BLaER1 (cell line): Measurements from ENCODE around the gene BANP.
"Not testable (repeated sequence)": the region's sequence is repeated elsewhere in the genome, so short reads cannot be mapped to it uniquely, and the experiment has no call there.

Experiments
- H3K27ac ChIP-seq: shearing (Covaris generic); formaldehyde crosslinking; 2 replicates; pipeline ENCODE4 v1.8.1; 2022
- H3K27me3 ChIP-seq: shearing (Covaris generic); formaldehyde crosslinking; 2 replicates; pipeline ENCODE4 v1.8.1; 2022
- H3K36me3 ChIP-seq: shearing (Covaris generic); formaldehyde crosslinking; 2 replicates; pipeline ENCODE4 v1.8.1; 2022
- H3K4me1 ChIP-seq: shearing (Covaris generic); formaldehyde crosslinking; 2 replicates; pipeline ENCODE4 v1.8.1; 2022
- H3K4me2 ChIP-seq: shearing (Covaris generic); formaldehyde crosslinking; 2 replicates; pipeline ENCODE4 v1.8.1; 2022
- H3K4me3 ChIP-seq: shearing (Covaris generic); formaldehyde crosslinking; 2 replicates; pipeline ENCODE4 v1.8.1; 2022
- H3K9ac ChIP-seq: shearing (Covaris generic); formaldehyde crosslinking; 2 replicates; pipeline ENCODE4 v1.8.1; 2022
- H3K9me3 ChIP-seq: shearing (Covaris generic); formaldehyde crosslinking; 2 replicates; pipeline ENCODE4 v1.8.1; 2022
- H4K20me1 ChIP-seq: shearing (Covaris generic); formaldehyde crosslinking; 2 replicates; pipeline ENCODE4 v1.8.1; 2022
- Cebpa-rat ChIP-seq: shearing (Covaris generic); IDR thresholded peaks from 2 replicates; pipeline ENCODE4 v1.8.1; 2022

Gene BANP

DNA sequence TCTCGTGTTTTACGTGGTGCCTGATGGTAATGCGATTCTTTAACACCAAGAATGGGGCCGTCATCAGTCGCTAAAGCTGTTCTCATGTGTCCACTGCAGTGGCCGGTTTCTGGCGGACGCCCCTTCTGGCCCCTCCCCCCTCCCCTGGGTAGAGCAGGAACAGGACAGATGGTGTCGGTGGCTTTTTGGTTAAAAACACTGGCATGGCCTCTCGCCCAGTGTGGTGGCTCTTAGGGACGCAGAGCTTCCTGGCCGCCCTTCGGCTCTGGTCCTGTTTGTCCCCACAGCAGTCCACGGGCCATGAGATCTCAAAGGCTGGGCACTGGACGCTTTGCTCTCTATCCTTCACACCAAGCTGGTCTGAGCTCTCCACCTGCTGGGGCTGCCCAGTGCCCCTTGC is 151.8 kb downstream of the BANP start:
- no peak overlapping the region for H3K4me2 ChIP-seq
- H3K27me3 ChIP-seq: no peaks in the 10 kb centered on the region
- no peak overlapping the region for H3K27ac ChIP-seq
- H3K9me3 ChIP-seq: no peaks in the 10 kb centered on the region
- no peak overlapping the region for H3K4me3 ChIP-seq
- peaks cover 16% of the 10 kb centered on the region for H3K4me1 ChIP-seq
- no peak for TF ChIP-seq Cebpa-rat
- H4K20me1 ChIP-seq: no peaks in the 10 kb centered on the region
- no peak overlapping the region for H3K9ac ChIP-seq
- H3K36me3 ChIP-seq: no peaks in the 10 kb centered on the region

GRCh38 chr16:88103581-88104188 is 152.5 kb downstream of the BANP start:
- no peak for TF ChIP-seq Cebpa-rat
- no peaks in the 10 kb centered on the region for H3K9me3 ChIP-seq
- H3K4me1 ChIP-seq: peaks cover 9% of the 10 kb centered on the region
- H3K36me3 ChIP-seq: no peaks in the 10 kb centered on the region
- no peak overlapping the region for H3K4me2 ChIP-seq
- no peaks in the 10 kb centered on the region for H3K27me3 ChIP-seq
- H3K9ac ChIP-seq: no peak overlapping the region
- H3K27ac ChIP-seq: no peak overlapping the region
- H3K4me3 ChIP-seq: no peak overlapping the region
- no peaks in the 10 kb centered on the region for H4K20me1 ChIP-seq

GRCh38 chr16:88104363-88104762 is 153.1 kb downstream of the BANP start:
- H3K4me2 ChIP-seq, H3K9me3 ChIP-seq, H3K27me3 ChIP-seq, H3K4me1 ChIP-seq, H3K4me3 ChIP-seq, H4K20me1 ChIP-seq, H3K36me3 ChIP-seq, H3K9ac ChIP-seq, H3K27ac ChIP-seq: not testable (repeated sequence)

GRCh38 chr16:88105574-88106140 is 154.4 kb downstream of the BANP start:
- H3K27ac ChIP-seq, H3K4me1 ChIP-seq, H4K20me1 ChIP-seq, H3K9ac ChIP-seq, H3K36me3 ChIP-seq, H3K4me3 ChIP-seq, H3K4me2 ChIP-seq, H3K9me3 ChIP-seq: not testable (repeated sequence)
- peaks cover 14% of the 10 kb centered on the region for H3K27me3 ChIP-seq

- H3K36me3 ChIP-seq, H3K9me3 ChIP-seq, H3K4me3 ChIP-seq, H4K20me1 ChIP-seq, H3K27ac ChIP-seq, H3K9ac ChIP-seq, H3K4me2 ChIP-seq: not testable (repeated sequence)
- Histone ChIP-seq H3K27me3 (peaks cover 22% of the 10 kb centered on the region), H3K4me1 (peaks cover 15% of the 10 kb centered on the region)
Observed at GRCh38 chr16:88106566-88106965, 155.3 kb downstream of the BANP start.

GRCh38 chr16:88108762-88109161 is 157.5 kb downstream of the BANP start:
- Histone ChIP-seq H3K4me2 (no peak overlapping the region), H3K4me1 (peaks cover 27% of the 10 kb centered on the region), H3K9ac (no peak overlapping the region), H4K20me1 (no peaks in the 10 kb centered on the region), H3K9me3 (no peaks in the 10 kb centered on the region), H3K27ac (no peak overlapping the region), H3K36me3 (no peaks in the 10 kb centered on the region), H3K27me3 (peaks cover 24% of the 10 kb centered on the region), H3K4me3 (no peak overlapping the region)
- no peak for TF ChIP-seq Cebpa-rat

GRCh38 chr16:88109726-88110621 is 158.7 kb downstream of the BANP start:
- H4K20me1 ChIP-seq, H3K9me3 ChIP-seq, H3K36me3 ChIP-seq, H3K27ac ChIP-seq, H3K4me3 ChIP-seq, H3K9ac ChIP-seq: not testable (repeated sequence)
- H3K4me1 ChIP-seq: peaks cover 39% of the 10 kb centered on the region
- peak overlapping the region; percentile 67 for H3K4me2 ChIP-seq
- H3K27me3 ChIP-seq: peaks cover 24% of the 10 kb centered on the region

DNA sequence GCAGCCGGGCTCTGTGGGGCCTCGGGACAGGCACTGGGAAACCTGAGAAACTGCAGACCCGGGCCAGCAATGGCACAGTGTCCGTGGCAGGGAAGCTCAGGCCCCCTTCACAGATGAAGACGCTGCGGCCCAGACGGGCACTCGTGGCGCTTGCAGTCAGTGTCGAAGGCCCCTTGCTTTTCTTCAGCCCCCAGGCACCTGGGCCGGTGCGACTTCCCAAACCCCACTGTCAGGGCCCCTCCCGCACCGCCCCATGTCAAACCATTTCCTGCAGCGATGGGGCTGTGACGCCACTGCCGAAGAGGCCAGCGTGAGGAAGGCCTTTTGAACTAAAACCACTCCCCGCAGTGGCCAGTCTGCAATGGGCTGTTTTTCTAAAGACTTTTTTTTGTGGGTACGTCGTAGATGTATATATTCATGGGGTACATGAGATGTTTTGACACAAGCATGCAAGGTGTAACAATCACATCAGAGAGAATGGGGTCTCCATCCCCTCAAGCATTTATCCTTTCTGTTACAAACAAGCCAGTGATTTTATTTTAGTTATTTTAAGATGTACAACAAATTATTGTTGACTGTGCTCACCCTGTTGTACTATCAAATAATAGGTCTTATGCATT is 159.8 kb downstream of the BANP start:
- Histone ChIP-seq H3K4me2 (peak overlapping the region; percentile 67), H3K4me1 (peaks cover 49% of the 10 kb centered on the region), H3K27me3 (peaks cover 24% of the 10 kb centered on the region)
- not testable (repeated sequence) for H4K20me1 ChIP-seq, H3K9me3 ChIP-seq, H3K27ac ChIP-seq, H3K9ac ChIP-seq, H3K36me3 ChIP-seq, H3K4me3 ChIP-seq

GRCh38 chr16:88111976-88112375 is 160.7 kb downstream of the BANP start:
- H3K27ac ChIP-seq, H3K9ac ChIP-seq, H3K36me3 ChIP-seq, H4K20me1 ChIP-seq, H3K4me2 ChIP-seq, H3K4me3 ChIP-seq, H3K9me3 ChIP-seq: not testable (repeated sequence)
- Histone ChIP-seq H3K4me1 (peaks cover 59% of the 10 kb centered on the region), H3K27me3 (peaks cover 24% of the 10 kb centered on the region)

DNA sequence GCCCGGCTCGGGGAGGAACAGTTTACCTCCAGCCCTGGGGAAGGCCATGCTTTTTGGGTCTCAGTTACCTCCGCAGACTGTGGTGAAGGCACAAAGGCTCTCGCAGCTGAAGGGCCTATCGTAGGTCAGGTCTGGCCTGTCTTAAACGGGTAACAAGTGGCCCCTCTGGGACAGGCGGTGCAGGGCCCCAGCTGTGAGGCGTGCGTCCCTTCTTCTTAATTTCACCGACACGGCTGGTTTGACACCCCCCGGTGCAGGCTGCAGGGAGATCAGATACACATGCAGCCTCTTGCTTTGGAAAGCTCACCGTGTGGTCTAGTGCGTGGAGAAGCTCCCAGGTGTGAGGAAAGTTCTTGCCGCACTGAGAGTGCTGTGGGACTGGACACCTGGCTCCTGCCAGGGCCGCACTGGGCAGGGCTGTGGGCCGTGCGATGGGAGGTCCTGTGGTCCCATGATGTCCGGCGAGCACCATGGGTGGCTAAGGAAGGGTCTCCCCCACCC is 162.4 kb downstream of the BANP start:
- peaks cover 24% of the 10 kb centered on the region for H3K27me3 ChIP-seq
- no peak overlapping the region for H3K4me3 ChIP-seq
- no peaks in the 10 kb centered on the region for H3K9me3 ChIP-seq
- H3K9ac ChIP-seq: no peak overlapping the region
- no peak overlapping the region for H3K27ac ChIP-seq
- H4K20me1 ChIP-seq: no peaks in the 10 kb centered on the region; the same call in 1 of the 2 replicates
- peaks cover 67% of the 10 kb centered on the region for H3K4me1 ChIP-seq
- TF ChIP-seq Cebpa-rat: no peak
- no peaks in the 10 kb centered on the region for H3K36me3 ChIP-seq
- peak overlapping the region; percentile 87 for H3K4me2 ChIP-seq

DNA sequence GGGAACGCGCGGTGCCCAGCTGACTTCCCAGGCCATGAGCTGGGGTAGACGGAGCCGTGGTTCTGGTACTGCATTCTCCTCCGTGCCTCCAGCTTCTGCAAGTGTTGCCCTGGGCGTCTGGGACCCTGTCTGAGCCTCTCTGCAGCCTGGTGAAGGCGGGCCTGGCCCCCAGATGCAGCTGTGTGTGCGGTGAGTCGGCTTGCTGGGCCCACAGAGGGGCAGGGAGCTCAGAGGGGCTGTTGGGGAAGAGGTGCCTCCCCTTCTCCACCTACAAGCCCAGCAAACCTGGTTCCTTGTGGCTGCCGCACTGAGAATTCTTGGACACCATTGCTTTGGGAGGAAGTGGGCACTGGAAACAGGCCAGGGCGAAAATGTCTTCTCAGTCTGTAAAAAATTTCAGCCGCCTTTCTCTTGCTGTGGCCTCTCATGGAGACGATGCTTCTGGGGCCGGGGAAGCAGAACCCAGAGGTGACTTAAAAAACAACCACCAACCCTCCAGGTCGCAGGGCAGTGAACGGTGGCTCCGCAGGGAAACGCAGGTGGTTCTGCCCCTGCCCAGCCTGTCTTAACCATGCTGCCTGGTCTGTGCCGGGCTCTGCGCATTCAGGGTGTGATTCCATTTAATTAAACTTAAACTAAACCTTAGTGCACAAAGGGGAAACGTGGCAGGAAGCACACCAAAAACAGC is 163.5 kb downstream of the BANP start:
- H3K9me3 ChIP-seq, H4K20me1 ChIP-seq, H3K36me3 ChIP-seq: not testable (repeated sequence)
- peaks cover 20% of the 10 kb centered on the region for H3K27me3 ChIP-seq
- 0 out of 2 replicates have a peak overlapping the region, but pooled peaks have one; percentile 41 for H3K27ac ChIP-seq
- peak overlapping the region; percentile 36; the same call in 1 of the 2 replicates for H3K4me3 ChIP-seq
- H3K4me2 ChIP-seq: peak overlapping the region; percentile 87
- H3K4me1 ChIP-seq: peaks cover 67% of the 10 kb centered on the region
- H3K9ac ChIP-seq: peak overlapping the region; percentile 38; the same call in 1 of the 2 replicates
